Mammary epithelial cell (primary cell): ENCODE data around the gene NTMT1.

ENCODE experiments used
- CTCF ChIP-seq, 2 donors: IDR thresholded peaks in 1 of 2; conservative IDR thresholded peaks in 1 of 2; 2 replicates each; pipeline ENCODE4 v1.5.1; 2011 to 2012; ENCODE audit warnings: inconsistent platforms in 2 of 2, low read length in 2 of 2, mild to moderate bottlenecking in 2 of 2, control low read depth in 1 of 2, low read depth in 1 of 2; ENCODE audit not compliant: insufficient read depth in 1 of 2; ENCODE audit errors: extremely low read depth in 1 of 2
- EZH2 ChIP-seq: IDR thresholded peaks from 2 replicates; pipeline ENCODE4 v1.6.1; 2012; ENCODE audit warnings: low read length, inconsistent platforms, borderline replicate concordance

DNA sequence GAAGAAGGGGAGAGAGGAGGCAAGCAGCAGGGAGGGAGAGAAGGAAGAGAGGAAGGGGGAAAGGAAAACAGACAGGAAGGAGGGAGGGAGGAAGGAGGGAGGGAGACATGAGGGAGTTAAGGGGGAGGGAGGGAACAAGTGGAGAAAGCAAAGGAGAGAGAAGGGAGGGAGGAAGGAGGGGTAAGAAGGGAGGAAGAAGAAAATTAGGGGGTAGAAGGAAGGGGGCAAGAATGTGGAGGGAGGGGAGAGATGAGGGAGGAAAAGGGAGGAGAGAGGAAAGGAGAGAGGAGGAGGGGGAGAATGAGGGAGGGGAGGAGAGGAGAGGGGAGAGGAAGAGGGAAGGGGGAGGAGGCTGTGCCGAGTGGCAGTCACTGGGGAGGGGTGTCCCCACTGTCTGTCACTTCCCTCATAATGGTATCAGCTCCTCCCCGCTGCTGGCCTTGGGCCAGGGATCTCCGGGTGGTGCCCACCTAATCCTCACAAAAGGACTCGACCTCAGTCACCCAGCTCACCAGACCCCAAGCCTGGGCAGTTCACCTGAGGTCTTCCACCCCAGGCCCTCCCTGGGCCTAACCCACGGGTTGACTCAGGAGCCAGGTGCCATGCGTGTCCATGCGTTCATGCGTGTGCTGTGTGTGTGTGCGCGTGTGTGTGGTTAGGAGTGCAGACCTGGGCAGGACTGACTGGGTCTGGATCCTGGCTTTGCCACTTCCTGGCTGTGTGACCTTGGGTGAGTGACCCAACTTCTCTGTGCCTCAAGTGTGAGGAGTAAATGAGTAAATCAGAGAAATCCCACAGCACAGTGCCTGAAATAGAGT is 23.2 kb upstream of the NTMT1 start:
- TF ChIP-seq CTCF (conservative IDR thresholded peaks at IDR 0.05 in 1 of 2, IDR thresholded peaks at IDR 0.05 in 1 of 2; ENCODE audit: extremely low read depth in 1 of 2, insufficient read depth in 1 of 2, low read depth in 1 of 2, low read length in 2 of 2), result no peak
- no peak for TF ChIP-seq EZH2
